ENCODE results near the gene DNAJC30.
"Not testable (repeated sequence)": the region's sequence is repeated elsewhere in the genome, so short reads cannot be mapped to it uniquely, and the experiment has no call there.

DNAJC30 gene

DNA sequence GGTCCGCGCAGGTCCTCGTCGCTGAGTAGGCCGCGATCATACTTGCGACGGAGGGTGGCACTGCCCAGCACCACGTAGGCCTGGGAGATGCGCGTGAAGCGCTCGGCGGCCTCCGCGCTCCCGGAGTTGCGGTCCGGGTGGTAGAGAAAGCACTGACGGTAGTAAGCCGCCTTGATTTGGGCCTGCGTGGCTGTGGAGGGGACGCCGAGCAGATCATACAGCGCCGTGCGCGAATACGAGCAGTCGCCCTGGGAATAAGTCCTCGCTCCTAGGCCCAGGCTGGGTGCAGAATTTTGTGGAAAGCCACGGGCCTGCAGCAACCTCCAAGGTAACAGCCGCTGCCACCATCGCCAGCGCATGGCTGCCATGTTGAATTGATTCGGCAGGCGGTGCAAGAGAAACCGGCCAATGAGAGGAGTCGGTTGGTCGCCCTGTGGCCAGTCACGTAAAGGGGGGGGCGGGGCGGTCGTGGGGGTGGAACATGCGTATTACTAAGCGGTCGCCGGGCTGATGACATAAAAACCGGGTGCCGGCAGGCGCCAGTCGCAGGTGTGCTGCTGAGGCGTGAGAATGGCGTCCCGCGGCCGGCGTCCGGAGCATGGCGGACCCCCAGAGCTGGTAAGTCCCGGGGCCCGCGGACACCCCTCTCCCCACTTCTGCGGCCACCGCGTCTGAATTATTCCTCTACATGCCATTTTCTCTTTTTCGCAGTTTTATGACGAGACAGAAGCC, at the start of gene DNAJC30, which contains the start of gene BUD23:
TSS of gene DNAJC30 (minus strand) at position 398 of the 732 bp plus-strand sequence. CDS start at position 368, 30 bp downstream.
TSS of gene BUD23 (plus strand) at position 542 of the 732 bp plus-strand sequence. CDS start at position 571, 29 bp downstream.
- peak; percentile 95 to 96 for DNase-seq

DNA sequence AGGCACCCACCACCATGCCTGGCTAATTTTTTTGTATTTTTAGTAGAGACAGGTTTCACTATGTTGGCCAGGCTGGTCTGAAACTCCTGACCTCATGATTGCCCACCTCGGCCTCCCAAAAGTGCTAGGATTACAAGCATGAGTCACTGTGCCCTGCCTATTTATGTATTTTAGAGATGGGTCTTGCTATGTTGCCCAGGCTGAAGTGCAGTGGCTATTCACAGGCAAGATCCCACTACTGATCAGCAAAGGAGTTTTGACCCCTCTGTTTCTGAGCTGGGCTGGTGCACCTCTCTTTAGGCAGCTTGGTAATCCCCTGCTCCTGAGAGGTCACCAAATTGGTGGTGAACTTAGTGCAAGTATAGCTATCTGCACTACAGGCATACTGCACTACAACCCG, 49.1 kb upstream of the DNAJC30 start:
- no peak for DNase-seq

GRCh38 chr7:73730485-73730884, 47.2 kb upstream of the DNAJC30 start:
- DNase-seq, result no peak

GRCh38 chr7:73728551-73728950, 45.3 kb upstream of the DNAJC30 start:
- DNase-seq, result no peak

GRCh38 chr7:73727952-73728351, 44.7 kb upstream of the DNAJC30 start:
- no peak for DNase-seq

- DNase-seq, result no peak
Observed at GRCh38 chr7:73726083-73726466, 42.8 kb upstream of the DNAJC30 start.

DNA sequence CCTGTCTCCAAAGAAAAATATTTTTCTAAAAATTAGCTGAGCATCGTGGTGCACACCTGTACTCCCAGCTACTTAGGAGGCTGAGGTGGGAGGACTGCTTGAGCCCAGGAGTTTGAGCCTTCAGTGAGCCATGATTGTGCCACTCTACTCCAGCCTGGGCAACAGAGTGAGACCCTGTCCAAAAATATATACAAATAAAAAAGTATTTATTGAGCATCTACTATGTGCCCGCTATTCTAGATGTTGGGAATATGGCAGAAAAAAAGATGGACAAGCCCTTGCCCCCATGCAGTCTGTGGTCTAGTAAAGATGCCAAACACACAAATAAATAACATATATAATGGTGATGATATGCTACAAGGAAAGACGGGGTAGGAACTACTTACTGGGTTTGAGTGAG, 40.6 kb upstream of the DNAJC30 start:
- DNase-seq, result no peak

DNA sequence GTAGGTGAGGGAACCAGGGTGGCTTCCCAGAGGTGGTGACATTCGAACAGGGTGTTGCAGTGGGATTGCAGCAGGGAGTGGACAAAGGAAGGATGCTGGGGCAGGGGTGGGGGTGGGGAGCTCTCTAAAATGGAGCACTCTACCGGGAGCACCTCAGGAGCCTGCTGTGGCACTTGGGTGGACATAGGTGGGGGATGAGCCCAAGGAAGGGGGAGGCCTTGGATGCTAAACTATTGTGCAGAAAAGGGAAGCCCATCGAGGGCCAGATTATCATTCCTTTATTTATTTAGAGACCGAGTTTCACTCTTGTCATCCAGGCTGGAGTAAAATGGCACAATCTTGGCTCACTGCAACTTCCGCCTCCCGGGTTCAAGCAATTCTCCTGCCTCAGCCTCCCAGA, 39.5 kb upstream of the DNAJC30 start:
- no peak for DNase-seq

GRCh38 chr7:73722182-73722581, 38.9 kb upstream of the DNAJC30 start:
- not testable (repeated sequence) for DNase-seq

GRCh38 chr7:73721377-73721817, 38.1 kb upstream of the DNAJC30 start:
- no peak for DNase-seq

- not testable (repeated sequence) for DNase-seq
Observed at GRCh38 chr7:73720443-73720842, 37.2 kb upstream of the DNAJC30 start.

DNA sequence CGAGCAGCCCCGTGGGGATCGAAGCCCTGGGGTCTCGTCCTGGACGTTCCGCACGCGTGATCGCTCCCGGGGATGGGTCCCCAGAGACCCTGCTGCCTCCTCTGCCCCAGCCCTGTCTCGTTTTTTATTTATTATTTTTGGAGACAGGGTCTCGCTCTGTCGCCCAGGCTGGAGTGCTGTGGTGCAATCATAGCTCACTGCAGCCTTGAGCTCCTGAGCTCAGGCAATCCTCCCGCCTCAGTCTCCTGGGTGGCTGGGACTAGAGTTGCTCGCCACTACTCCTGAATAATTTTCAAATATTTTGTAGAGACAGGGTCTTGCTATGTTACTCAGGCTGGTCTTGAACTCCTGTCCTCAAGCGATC, 36.5 kb upstream of the DNAJC30 start:
- DNase-seq, result no peak

- DNase-seq, result peak; percentile 68 to 80
Observed at GRCh38 chr7:73718905-73719805, 35.9 kb upstream of the DNAJC30 start, which contains the start of gene STX1A. Gene STX1A, minus strand, starts transcription at chr7:73719669. Its CDS starts 38 bp downstream, at chr7:73719631.

- peak in 1 of 2 donors; percentile 23 for DNase-seq
Observed at GRCh38 chr7:73718438-73718881, 35.2 kb upstream of the DNAJC30 start.

DNA sequence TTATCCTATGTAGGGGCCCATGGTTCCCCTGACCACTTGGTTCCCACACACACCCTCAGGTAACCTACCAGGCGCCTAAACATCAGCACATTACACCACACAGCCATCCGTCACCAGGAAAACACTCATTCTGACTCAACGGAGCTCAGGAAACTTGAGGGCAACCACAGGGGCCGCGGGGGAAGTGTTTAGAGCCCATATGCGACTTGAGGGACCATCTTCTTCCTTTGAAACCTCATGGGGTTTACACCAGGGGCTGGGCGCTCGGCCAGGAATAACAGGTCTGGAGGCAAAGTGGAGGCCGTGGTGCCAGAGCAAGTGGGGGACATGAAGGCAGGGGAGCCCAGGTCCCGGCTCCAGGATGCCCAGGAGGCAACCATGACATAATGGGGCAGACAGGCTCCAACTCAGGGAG, 34.7 kb upstream of the DNAJC30 start:
- peak; percentile 53 to 71 for DNase-seq

DNA sequence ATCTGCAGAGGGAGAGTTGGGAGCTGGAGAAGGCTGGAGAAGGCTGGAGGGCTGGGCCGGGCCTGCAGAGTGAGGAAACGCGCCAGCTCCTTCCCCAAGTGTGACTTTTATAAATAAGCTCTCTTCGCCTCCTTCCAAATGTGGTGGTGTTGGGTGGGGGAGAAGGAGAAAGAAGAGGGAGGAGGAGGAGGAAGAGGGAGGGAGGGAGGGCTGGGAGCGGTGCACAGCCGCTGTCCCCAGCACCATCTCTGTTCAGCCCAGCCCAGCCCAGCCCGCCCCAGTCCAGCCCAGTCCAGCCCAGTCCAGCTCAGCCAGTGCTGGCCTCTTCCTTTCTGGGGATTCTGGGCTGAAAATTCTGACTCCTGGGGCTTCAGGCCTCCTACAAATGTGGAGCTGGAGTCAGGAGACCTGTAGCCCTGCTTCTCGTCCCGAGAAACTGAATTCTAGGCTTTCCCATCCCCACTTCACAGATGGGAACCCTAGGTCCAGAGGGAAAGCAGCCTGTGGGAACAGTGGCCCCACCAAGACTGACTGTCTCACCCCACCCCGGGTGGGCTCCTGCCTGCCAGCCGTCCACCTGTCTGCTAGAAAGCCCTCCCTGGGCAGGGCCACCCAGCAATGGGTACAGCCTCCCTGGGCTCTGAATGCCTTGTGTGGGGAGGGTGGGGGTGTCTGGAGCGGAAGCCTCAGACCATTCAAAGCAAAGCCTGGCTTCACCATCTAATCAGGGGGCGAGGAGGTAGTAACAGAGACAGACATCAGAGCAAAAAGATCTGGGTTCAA, 34.0 kb upstream of the DNAJC30 start:
- no peak for DNase-seq

GRCh38 chr7:73716318-73716890, 33.2 kb upstream of the DNAJC30 start:
- no peak for DNase-seq

DNA sequence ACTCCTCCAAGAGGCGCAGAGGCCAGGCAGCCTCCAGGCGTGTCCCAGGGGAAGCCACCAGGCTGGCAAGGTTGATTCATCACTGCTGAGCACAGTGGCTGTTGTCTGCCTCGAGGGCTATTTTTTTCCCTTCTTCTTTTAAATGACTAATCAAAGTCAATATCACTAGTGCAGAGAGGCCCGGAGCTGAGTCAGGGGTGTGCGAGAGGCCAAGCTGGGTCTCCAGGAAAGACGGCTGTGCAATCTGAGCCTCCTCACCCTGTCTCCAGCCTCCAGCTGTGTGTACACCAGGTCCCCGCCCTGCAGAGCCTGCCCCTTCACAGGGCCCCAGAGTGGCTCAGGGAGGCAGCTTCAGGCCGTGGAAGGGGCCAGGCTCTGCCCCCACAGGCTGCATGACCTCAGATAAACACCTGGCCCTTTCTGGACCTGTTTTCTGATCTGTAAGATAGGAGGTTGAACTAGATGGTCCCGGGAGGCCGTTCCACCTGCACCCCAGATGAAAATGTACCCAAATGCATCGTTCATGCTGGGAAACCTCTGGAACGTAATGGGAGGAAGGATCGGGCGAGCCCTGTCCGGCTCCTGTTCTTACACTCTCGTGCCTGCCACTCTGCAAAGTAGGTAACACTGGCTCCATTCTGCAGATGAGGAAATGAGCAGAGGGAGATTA, 32.5 kb upstream of the DNAJC30 start:
- no peak for DNase-seq

- DNase-seq, result not testable (repeated sequence)
Observed at GRCh38 chr7:73713319-73713718, 30.1 kb upstream of the DNAJC30 start.

GRCh38 chr7:73712773-73713172, 29.5 kb upstream of the DNAJC30 start:
- DNase-seq, result no peak

DNA sequence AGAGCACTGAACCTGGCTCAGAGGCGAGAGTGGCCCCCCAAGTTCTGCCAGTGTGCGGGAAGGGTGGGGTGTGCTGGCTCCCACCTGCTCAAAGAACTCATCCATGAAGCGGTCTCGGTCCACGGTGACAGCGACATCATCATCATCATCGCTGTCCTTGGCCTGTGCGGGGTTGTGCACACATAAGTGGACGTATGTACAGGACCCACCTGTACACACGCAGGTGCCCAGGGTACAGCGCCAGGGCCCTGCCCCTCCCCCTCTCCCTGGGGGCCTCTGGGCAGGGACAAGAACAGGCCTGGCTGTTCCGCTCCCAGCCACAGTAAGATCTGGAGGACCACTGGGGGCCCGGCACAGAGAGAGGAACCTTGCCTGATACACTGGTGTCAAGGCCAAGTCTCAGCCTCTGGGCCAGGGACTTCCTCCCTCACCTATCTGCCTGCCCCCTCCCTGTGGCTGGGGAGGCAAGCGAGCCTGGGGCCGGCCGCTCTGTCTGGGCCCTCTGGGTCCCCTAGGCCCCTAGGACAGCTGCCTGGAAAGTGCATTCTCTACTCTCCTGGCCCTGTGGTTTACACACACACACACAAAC, 25.8 kb upstream of the DNAJC30 start:
- no peak for DNase-seq
